OCI-LY1 (cell line): ENCODE measurements around the gene PPP1R3E.

Experiments
- H2AFZ ChIP-seq: fragments of 200-600 bp; sonication (generic), shearing (Covaris generic); 2 replicates; pipeline ENCODE4 v1.6.0; 2014; ENCODE audit warnings: antibody characterized with exemption, mild to moderate bottlenecking, low read length
- H3F3A ChIP-seq: fragments of 200-600 bp; sonication (generic), shearing (Covaris generic); 2 replicates; pipeline ENCODE4 v1.6.0; 2014; ENCODE audit warnings: mild to moderate bottlenecking, antibody characterized with exemption, low read length, moderate library complexity; ENCODE audit not compliant: insufficient read depth
- H3K27ac ChIP-seq: fragments of 200-600 bp; sonication (generic); 2 replicates; pipeline ENCODE4 v1.5.1; 2014; ENCODE audit warnings: low read length, mixed run types, mild to moderate bottlenecking, low read depth; ENCODE audit not compliant: poor library complexity, severe bottlenecking
- H3K27me3 ChIP-seq: fragments of 200-600 bp; sonication (generic); 2 replicates; pipeline ENCODE4 v1.6.0; 2014; ENCODE audit warnings: antibody characterized with exemption, mild to moderate bottlenecking, low read length, moderate library complexity; ENCODE audit not compliant: insufficient read depth
- H3K36me3 ChIP-seq: fragments of 200-600 bp; sonication (generic); 2 replicates; pipeline ENCODE4 v1.6.1; 2014; ENCODE audit warnings: mild to moderate bottlenecking, antibody characterized with exemption, low read length, moderate library complexity, mixed read lengths; ENCODE audit not compliant: insufficient read depth
- H3K4me1 ChIP-seq: fragments of 200-600 bp; sonication (generic); 2 replicates; pipeline ENCODE4 v1.5.1; 2014; ENCODE audit warnings: mild to moderate bottlenecking, low read length, moderate library complexity; ENCODE audit not compliant: insufficient read depth, severe bottlenecking
- H3K4me2 ChIP-seq: fragments of 200-600 bp; sonication (generic), shearing (Covaris generic); 2 replicates; pipeline ENCODE4 v1.6.1; 2014; ENCODE audit warnings: low read length
- H3K4me3 ChIP-seq: fragments of 200-600 bp; sonication (generic); 2 replicates; pipeline ENCODE4 v1.5.1; 2014; ENCODE audit warnings: low read length, low read depth, mild to moderate bottlenecking, mixed read lengths; ENCODE audit not compliant: poor library complexity, severe bottlenecking
- H3K79me2 ChIP-seq: fragments of 200-600 bp; shearing (Covaris generic); 2 replicates; pipeline ENCODE4 v1.6.1; 2016; ENCODE audit warnings: mixed run types, low read length, mixed read lengths; ENCODE audit not compliant: insufficient read depth
- H3K9ac ChIP-seq: fragments of 200-600 bp; sonication (generic), shearing (Covaris generic); 2 replicates; pipeline ENCODE4 v1.6.1; 2014; ENCODE audit warnings: mild to moderate bottlenecking, low read length, mixed read lengths
- H3K9me2 ChIP-seq: fragments of 200-600 bp; sonication (generic), shearing (Covaris generic); 2 replicates; pipeline ENCODE4 v1.6.1; 2014; ENCODE audit warnings: low read depth, mild to moderate bottlenecking, low read length, mixed read lengths
- H3K9me3 ChIP-seq: fragments of 200-600 bp; shearing (Covaris generic); 2 replicates; pipeline ENCODE4 v1.6.1; 2014; ENCODE audit warnings: low read length, mixed read lengths
- H4K20me1 ChIP-seq: fragments of 200-600 bp; sonication (generic), shearing (Covaris generic); 2 replicates; pipeline ENCODE4 v1.6.0; 2016; ENCODE audit warnings: mild to moderate bottlenecking, low read length; ENCODE audit not compliant: insufficient read depth
- EZH2 ChIP-seq: fragments of 200-600 bp; sonication (generic), shearing (Covaris generic); IDR thresholded peaks from 2 replicates; pipeline ENCODE4 v1.8.0; 2017; ENCODE audit warnings: borderline replicate concordance, mixed run types, mild to moderate bottlenecking, antibody characterized with exemption, low read length, moderate library complexity, mixed read lengths
- TF ChIP-seq, protein P1 (sequence below): fragments of 200-600 bp; sonication (generic), shearing (Covaris generic); IDR thresholded peaks from 2 replicates; pipeline ENCODE4 v1.5.1; 2017; ENCODE audit warnings: mild to moderate bottlenecking, antibody characterized with exemption, low read length, moderate library complexity, mixed read lengths

The PPP1R3E gene

DNA sequence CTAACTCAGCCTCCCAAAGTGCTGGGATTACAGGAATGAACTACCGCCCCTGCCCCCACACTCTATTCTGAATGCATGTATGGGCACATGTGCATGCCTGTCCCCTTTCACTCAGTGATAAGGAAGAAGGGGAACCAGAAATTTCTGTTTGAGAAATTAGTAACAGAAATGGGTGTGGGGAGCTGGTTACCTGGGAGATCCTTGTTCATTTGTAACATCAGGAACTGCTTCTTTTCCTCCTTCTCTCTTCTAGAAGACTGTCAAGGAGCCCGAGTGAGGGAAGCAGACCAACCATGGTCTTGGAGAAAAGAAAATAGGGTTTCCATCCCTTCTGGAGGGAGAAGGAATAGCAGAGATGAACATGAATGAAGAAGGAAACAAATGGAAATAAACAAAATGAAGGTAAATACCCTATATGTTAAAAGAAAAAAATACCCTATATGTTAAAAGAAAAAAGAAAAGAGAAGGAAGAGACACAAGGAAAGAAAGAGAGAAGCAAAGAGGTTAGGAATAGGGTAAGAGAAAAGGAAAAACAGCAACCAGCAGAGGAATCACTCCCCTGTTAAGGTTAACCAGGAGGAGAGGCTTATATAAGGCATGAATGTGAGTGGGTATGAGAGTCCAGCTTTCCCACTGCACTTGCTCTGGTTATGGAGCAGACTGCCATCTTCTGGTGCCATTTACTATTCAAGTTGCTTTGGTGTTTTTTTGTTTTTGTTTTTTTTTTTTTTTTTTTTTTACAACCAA lies 3.3 kb downstream of the PPP1R3E start:
- H3K4me3 ChIP-seq, result no peak overlapping the region
- H3K4me1 ChIP-seq, result peaks cover 32% of the 10 kb centered on the region
- H3K36me3 ChIP-seq, result peaks cover 17% of the 10 kb centered on the region; the same call in 1 of the 2 replicates
- no peaks in the 10 kb centered on the region for H4K20me1 ChIP-seq
- H3K79me2 ChIP-seq, result no peaks in the 10 kb centered on the region
- H2AFZ ChIP-seq, result no peak overlapping the region
- TF ChIP-seq EZH2, result no peak
- TF ChIP-seq, protein P1, sequence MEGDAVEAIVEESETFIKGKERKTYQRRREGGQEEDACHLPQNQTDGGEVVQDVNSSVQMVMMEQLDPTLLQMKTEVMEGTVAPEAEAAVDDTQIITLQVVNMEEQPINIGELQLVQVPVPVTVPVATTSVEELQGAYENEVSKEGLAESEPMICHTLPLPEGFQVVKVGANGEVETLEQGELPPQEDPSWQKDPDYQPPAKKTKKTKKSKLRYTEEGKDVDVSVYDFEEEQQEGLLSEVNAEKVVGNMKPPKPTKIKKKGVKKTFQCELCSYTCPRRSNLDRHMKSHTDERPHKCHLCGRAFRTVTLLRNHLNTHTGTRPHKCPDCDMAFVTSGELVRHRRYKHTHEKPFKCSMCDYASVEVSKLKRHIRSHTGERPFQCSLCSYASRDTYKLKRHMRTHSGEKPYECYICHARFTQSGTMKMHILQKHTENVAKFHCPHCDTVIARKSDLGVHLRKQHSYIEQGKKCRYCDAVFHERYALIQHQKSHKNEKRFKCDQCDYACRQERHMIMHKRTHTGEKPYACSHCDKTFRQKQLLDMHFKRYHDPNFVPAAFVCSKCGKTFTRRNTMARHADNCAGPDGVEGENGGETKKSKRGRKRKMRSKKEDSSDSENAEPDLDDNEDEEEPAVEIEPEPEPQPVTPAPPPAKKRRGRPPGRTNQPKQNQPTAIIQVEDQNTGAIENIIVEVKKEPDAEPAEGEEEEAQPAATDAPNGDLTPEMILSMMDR, result peak; percentile 32; the same call in 1 of the 2 replicates
- no peak overlapping the region for H3K9ac ChIP-seq
- no peaks in the 10 kb centered on the region for H3K27me3 ChIP-seq
- no peak overlapping the region for H3K4me2 ChIP-seq
- H3K9me3 ChIP-seq, result no peaks in the 10 kb centered on the region
- H3K27ac ChIP-seq, result no peak overlapping the region
- H3K9me2 ChIP-seq, result no peaks in the 10 kb centered on the region
- H3F3A ChIP-seq, result no peaks in the 10 kb centered on the region

DNA sequence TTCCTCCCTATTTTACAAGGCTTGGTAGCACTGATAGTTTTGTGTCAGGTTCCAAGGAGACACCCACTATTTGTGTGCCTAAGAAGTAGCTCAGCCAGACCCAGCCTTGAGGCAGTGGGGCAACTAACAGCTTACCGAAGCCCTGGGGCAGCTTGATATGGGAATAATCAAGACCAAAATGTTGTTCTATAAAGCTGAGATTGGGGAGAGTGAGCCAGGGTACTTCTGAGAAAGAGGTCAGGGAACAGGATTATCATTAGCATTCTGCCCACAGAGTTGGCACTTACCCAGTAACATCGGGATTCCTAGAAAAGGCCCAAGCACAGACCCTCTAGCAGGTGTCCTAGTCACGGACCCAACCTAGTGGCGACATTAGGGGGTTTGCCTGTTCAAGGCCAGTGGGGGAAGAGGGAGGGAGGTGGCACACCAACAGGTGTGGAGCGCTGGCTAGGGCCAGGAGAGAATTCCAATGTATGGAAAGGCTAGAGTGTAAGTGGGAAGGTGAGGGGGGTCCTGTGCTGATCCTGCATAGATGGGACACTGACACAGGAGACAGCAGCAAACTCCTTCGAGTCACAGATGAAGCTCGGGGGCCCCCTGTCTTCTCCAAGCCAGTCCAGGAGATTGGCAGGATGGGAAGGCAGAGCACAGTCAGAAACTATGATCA lies 4.9 kb downstream of the PPP1R3E start:
- no peaks in the 10 kb centered on the region; the same call in 1 of the 2 replicates for H3K27me3 ChIP-seq
- peaks cover 17% of the 10 kb centered on the region; the same call in 1 of the 2 replicates for H3K36me3 ChIP-seq
- TF ChIP-seq, protein P1, result no peak
- TF ChIP-seq EZH2, result no peak
- no peaks in the 10 kb centered on the region for H3K9me3 ChIP-seq
- no peak overlapping the region for H3K9ac ChIP-seq
- H3K4me1 ChIP-seq, result peaks cover 28% of the 10 kb centered on the region
- H3K9me2 ChIP-seq, result no peaks in the 10 kb centered on the region
- no peak overlapping the region for H3K4me3 ChIP-seq
- H3F3A ChIP-seq, result no peaks in the 10 kb centered on the region
- no peak overlapping the region for H3K4me2 ChIP-seq
- H3K79me2 ChIP-seq, result no peaks in the 10 kb centered on the region
- no peak overlapping the region for H3K27ac ChIP-seq
- no peaks in the 10 kb centered on the region for H4K20me1 ChIP-seq
- no peak overlapping the region for H2AFZ ChIP-seq

DNA sequence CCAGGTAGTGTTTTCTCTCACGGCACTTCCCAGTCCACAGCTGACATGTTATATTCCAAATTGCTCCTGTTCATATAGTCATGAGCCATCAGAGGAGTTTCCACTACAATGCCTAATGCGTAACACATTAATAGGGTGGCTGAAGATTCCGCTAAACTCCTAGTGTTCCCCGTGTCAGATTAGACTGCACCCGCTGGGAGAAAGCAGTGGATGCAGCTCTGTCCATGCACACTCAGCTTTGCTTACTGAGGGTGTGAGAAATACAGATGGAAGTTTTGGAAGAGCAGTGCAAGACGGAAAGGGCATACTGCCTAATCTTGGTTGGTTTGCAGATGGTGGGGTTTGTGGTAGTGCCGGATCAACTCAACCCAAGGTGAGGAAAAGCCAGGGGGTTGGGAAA lies 5.6 kb downstream of the PPP1R3E start:
- peaks cover 27% of the 10 kb centered on the region for H3K4me1 ChIP-seq
- TF ChIP-seq EZH2, result no peak
- TF ChIP-seq, protein P1, result no peak
- H3F3A ChIP-seq, result no peaks in the 10 kb centered on the region
- H3K79me2 ChIP-seq, result no peaks in the 10 kb centered on the region
- H3K4me3 ChIP-seq, result no peak overlapping the region
- H3K9ac ChIP-seq, result no peak overlapping the region
- H3K27me3 ChIP-seq, result no peaks in the 10 kb centered on the region; the same call in 1 of the 2 replicates
- H3K36me3 ChIP-seq, result peaks cover 17% of the 10 kb centered on the region; the same call in 1 of the 2 replicates
- no peaks in the 10 kb centered on the region for H3K9me2 ChIP-seq
- H4K20me1 ChIP-seq, result no peaks in the 10 kb centered on the region
- no peaks in the 10 kb centered on the region for H3K9me3 ChIP-seq
- H3K27ac ChIP-seq, result no peak overlapping the region
- no peak overlapping the region for H2AFZ ChIP-seq
- H3K4me2 ChIP-seq, result no peak overlapping the region
